ENCODE measurements around the gene WNT1.

The WNT1 gene

GRCh38 chr12:48979602-48980388 is 1.7 kb downstream of the WNT1 start:
- peak; percentile 58 for FAIRE-seq
- no peak for DNase-seq (ENCODE audit: insufficient read length, low spot score)

GRCh38 chr12:48980389-48980952 is 2.3 kb downstream of the WNT1 start:
- no peak for FAIRE-seq

GRCh38 chr12:48980953-48981756 is 3.0 kb downstream of the WNT1 start:
- DNase-seq (ENCODE audit: insufficient read length, low spot score) (no peak), FAIRE-seq (no peak)

More at GRCh38 chr12:48980389-48980952, 2.3 kb downstream of the WNT1 start:
- DNase-seq (ENCODE audit: insufficient read length, low spot score) = no peak

DNA sequence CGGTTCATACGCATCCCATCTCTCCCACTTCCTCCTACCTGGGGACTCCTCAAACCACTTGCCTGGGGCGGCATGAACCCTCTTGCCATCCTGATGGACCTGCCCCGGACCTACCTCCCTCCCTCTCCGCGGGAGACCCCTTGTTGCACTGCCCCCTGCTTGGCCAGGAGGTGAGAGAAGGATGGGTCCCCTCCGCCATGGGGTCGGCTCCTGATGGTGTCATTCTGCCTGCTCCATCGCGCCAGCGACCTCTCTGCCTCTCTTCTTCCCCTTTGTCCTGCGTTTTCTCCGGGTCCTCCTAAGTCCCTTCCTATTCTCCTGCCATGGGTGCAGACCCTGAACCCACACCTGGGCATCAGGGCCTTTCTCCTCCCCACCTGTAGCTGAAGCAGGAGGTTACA is 3.6 kb downstream of the WNT1 start:
- no peak for FAIRE-seq
- no peak for DNase-seq (ENCODE audit: insufficient read length, low spot score)

DNA sequence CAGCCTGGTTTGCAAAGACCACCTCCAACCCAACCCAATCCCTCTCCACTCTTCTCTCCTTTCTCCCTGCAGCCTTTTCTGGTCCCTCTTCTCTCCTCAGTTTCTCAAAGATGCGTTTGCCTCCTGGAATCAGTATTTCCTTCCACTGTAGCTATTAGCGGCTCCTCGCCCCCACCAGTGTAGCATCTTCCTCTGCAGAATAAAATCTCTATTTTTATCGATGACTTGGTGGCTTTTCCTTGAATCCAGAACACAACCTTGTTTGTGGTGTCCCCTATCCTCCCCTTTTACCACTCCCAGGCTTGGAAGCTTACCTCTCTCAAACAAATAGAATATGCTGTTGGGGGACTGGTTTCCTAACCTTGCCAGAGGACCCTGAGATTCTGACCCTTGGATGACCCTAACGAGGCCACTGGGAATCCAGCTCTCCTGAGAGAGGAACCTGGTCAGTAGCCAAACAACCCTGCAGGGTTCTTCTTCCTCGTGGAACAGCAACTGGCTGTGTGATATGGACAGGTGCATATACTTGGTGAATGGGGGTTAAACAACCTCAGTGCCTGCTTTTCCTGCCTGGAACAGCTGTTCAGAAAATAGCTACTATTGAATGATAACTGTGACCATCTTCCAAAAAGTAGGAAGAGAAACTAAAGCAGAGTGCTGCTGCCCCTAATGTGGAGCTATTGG is 4.4 kb downstream of the WNT1 start:
- DNase-seq (ENCODE audit: insufficient read length, low spot score) = no peak
- FAIRE-seq = no peak

GRCh38 chr12:48985475-48985897 is 7.4 kb downstream of the WNT1 start:
- DNase-seq (ENCODE audit: insufficient read length, low spot score) = no peak
- FAIRE-seq = no peak

- DNase-seq (ENCODE audit: insufficient read length, low spot score) (no peak), FAIRE-seq (no peak)
Observed at GRCh38 chr12:48985901-48986300, 7.8 kb downstream of the WNT1 start.

DNA sequence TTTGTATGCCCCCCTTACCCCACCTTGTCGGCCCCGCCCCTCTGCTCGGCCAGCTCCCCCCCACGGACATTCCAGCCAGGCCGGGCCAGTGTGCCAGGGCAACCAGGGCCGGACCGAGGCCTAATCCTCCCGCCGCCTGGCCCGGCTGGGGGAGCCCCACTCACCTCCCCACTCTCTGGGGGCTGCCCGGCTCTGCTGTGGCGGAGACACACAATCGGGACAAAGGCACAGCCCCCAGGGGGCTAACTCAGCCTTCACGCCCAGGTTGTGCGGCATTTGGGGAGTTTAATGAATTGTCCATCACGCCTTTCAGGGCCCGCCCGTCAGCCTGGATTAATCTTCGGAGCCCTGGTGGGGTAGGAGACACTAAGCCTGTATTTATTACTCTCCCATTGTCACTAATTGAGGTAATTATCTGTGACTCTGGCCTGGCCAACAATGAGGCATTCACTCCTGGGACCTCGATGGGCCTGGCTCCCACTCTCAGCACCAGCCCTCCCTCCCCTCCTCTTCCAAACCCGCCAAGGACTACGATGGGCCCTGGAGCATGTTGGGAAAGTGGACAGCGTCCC is 8.7 kb downstream of the WNT1 start:
- no peak for DNase-seq (ENCODE audit: insufficient read length, low spot score)
- FAIRE-seq = no peak

DNA sequence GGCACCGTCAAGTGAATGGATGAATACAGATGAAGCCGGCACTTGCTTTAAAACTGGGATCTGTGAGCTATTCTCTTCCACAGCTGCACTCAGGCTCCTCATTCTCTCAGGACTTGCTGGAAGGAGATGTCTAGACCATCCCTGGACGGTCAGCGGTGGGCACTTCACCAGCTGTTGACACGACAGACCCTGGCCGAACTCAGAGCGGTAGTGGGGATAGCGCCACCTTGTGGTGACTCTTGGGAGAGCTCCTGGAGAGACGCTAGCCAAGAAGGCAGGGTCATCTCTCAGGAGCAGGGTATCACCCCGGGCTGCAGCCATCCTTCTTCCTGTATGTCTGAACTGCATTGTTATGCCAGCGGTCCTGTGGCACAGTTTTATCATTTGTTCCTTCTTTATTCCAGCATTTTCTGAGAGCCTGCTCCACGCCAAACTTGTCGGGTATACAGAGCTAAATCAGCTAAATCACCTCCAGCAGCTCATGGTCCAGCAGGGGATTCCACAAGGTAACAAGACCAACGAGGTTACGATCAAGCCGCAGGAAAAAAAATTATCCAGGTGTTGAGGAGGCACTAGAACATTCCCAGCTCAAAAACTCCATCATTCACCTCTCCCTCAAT is 10.0 kb downstream of the WNT1 start:
- FAIRE-seq (peak; percentile 53), DNase-seq (ENCODE audit: insufficient read length, low spot score) (no peak)

DNA sequence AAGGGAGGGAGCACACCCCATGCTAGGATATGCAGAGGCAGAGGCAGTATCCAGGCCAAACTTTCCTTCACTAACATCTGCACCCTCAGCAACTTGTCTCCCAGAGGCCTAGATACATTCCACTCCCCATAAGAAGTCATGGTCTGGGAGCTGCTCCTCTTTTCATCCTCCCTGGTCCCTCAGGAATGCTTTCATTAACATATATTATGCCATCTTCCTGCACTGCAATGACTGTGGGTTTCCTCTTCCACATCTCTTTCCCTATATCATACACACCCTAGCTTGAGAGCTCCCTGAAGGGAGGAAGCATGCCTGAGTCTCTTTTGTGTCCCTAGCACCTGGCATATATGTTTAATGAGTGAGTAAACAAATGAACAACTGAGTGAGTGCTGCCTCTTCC is 12.4 kb downstream of the WNT1 start:
- DNase-seq (ENCODE audit: insufficient read length, low spot score) (no peak), FAIRE-seq (no peak)

- no peak for FAIRE-seq
- no peak for DNase-seq (ENCODE audit: insufficient read length, low spot score)
Observed at GRCh38 chr12:48991247-48992050, 13.3 kb downstream of the WNT1 start.

DNA sequence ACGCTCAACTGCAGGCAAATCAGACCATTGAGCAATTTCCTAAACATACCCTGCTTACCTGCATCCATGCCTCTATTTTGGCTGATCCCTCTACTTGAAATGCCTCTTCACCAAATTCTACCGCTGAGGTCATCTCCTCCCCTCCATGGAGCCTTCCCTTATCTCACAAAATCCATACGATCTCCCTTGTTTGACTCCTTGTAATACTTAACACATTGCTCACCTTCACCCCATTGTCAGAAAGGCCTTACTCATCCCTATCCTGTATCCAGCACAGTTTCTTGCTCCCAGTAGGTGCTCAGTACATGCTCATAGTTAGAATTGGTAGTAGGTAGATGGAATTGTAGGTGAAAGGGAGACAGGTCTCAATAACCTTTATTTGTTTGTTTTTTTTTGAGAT is 15.7 kb downstream of the WNT1 start:
- FAIRE-seq (no peak), DNase-seq (ENCODE audit: insufficient read length, low spot score) (no peak)

DNA sequence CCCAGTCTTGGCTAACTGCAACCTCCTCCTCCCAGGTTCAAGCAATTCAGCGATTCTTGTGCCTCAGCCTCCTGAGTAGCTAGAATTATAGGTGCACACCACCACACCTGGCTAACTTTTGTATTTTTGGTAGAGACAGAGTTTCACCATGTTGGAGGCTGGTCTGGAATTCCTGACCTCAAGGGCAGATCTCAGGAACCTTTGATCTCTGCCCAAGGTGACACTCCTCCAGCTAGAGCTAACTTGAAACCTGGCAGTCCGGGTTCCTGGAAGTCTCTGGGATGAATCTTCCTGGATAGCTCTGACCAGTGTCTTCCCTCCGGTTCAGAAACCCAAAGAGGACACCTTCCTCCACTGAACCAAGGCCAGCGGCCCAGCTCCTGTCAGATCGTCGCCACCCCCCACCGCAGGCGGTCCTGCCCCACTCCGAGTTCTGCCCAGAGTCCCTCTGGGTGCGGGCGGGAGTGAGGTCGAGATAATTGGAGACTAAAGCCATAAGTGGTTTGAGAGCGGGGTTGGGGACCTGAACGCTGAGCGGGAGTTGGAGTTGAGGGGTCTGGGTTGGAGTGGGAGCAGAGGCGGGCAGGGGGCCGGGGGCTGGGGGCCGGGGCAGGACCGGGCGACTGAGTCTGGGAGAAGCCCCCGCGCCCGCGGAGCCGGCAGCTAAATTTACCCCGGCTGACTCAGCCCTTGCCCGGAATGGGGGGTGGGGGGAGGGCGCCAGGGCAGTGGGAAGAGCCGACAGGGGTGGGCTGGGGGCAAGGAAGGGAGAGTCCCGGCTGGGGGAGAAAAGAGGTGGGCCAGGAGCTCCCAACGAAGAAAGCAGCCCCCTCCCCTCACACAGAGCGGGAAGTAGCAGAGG is 16.3 kb downstream of the WNT1 start:
- FAIRE-seq = no peak
- DNase-seq (ENCODE audit: insufficient read length, low spot score) = no peak

DNA sequence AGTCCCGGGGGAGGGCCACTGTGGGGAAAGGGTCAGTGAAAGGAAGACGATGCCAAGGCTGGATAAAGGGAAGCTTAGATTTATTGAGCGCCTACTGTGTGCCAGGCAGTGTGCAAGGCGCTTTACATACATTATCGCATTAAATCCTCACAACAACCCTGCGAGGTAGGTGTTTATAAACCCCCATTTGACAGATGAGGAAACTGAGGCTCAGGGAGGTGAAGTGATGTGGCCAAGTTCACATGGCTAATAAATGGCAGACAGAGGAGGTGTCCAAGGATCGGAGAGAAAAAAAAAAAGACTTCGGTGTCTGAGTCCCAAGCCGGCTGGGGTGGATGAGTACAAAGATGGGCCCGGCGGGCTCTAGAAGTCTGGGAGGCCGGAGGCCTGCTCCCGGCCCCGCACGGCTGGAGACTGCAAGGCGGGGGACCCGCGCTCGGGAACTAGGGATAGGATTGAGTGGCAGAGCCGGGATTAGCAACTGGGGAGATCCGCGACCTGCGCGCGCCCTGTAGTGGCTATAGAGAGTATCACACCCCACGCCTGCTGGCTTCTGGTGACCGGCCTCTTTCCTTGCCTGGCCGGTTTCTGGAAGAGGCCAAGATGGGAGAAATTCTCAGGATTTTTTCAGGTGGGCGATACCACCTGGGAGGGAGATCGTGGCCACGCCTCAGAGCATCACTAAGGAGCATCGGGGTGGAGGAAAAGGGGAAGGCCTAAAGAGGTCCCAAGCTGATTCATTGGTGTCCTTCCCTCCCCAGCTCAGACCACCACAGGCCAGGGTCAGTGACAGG is 17.2 kb downstream of the WNT1 start:
- DNase-seq (ENCODE audit: insufficient read length, low spot score) = no peak
- peak; percentile 84 for FAIRE-seq

- FAIRE-seq (no peak), DNase-seq (ENCODE audit: insufficient read length, low spot score) (no peak)
Observed at GRCh38 chr12:48996794-48997718, 18.9 kb downstream of the WNT1 start.

DNA sequence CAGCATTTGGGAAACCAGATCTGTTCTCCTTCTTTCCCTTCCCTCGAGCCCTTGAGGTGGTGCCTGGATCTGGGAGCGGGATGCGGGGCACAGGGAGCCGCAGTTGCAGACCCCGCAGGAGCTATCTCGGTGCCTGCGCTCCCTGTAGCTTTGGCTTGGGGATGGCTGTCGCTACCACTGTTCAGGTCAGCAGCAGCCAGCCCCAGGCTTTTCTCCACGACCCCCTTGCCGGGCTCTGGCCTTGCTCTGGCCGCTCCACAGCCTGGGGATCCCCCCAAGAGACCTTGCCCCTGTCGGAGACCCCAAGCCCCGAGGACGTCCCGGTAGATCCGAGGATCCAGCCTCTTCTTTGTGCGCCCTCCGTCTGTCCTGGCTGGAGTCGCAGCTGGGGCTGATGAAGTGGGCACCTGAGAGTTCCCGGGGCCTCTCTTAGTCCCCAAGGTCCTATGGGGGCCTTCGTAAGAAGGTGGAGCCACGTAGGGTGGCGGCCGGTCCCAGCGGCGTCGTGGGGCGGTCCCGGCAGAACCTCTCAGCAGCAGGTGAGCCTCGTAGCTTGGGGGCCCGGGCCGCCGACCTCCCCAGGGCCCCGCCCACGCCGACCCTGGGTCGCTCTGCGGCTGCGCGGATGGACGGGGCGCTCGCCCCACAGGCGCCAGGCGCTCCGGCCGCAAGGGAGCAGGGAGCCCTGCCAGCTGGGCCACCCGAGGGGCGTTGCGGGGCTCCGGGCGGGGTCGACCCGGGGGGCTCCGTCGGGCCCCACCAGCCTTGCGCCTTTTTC is 19.8 kb downstream of the WNT1 start:
- DNase-seq (ENCODE audit: insufficient read length, low spot score) (no peak), FAIRE-seq (no peak)
